ENCODE data around the gene GALM. TPM values are rescaled to one million over a fixed set of nuclear protein-coding genes. Genes with fewer than 3 reads are reported as not detected.

GALM gene
- total RNA-seq, 1 donor from 2014 or later = 2.9 TPM

DNA sequence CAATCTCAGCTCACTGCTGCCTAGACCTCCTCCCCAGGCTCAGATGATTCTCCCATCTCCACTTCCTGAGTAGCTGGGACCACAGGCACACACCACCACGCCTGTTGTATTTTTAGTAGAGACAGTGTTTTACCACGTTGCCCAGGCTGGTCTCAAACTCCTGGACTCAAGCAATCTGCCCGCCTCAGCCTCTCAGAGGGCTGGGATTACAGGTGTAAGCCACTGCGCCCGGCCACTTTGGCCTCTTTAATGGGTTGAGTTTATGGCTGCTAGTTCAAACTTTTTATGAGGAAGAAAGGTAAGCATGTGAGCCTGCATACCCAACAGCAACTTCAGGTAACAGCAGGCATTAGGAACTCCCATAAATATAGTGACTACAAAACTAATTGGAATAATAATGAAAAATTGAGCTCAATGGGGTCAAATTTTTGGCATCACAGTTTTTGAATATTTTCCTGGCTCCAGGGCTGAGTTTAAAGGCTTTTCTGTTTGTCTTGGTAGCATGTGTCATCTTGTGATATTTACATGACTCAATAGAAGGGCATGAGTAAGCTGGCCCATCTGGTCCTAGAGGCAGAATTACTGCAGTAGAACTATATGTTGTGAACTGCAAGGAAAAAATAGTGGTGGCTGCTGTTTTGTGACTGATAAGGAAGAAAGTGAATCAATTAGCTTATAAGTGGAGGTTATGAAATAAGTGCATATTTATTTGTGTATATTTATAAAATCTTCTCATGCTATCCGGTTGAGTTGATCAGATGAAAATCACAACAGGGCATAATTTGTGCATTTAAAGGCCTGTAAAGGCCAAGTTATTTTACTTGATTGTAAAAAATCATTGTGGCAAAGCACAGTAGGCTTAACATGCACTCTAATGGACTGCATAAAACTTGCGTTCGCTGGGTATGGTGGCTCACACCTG, 24.8 kb downstream of the GALM start:
- Mint-ChIP-seq H3K27ac (ENCODE audit: unreplicated experiment) (peak overlapping the region; percentile 79), H3K36me3 (ENCODE audit: unreplicated experiment) (peaks cover 2% of the 10 kb centered on the region), H3K4me1 (ENCODE audit: unreplicated experiment) (peaks cover 26% of the 10 kb centered on the region)

DNA sequence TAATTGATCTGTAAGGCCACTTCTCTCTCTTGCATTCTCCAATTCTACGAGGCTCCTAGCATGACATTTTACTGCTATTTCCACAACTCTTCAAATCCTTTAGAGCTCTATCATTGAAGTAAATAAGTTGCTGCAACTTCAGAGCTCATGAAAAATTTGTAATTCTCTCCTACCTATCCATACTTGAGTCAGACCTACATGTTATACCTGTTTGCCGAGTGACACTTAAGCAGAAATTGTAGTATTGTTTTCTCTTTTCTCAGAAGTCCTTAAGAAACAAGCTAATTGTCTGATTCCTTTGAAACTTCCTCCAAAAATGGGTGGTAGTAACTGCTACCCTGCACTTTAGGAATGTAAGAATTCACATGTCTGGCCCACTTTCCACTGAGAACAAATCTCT, 26.1 kb downstream of the GALM start:
- no peak for DNase-seq (ENCODE audit: extremely low spot score, unreplicated experiment)
- Mint-ChIP-seq H3K9me3 (ENCODE audit: unreplicated experiment) (no peaks in the 10 kb centered on the region), H3K27ac (ENCODE audit: unreplicated experiment) (no peak overlapping the region), H3K27me3 (ENCODE audit: unreplicated experiment) (no peaks in the 10 kb centered on the region), H3K4me1 (ENCODE audit: unreplicated experiment) (peaks cover 20% of the 10 kb centered on the region), H3K4me3 (ENCODE audit: unreplicated experiment) (no peak overlapping the region), H3K36me3 (ENCODE audit: unreplicated experiment) (peaks cover 2% of the 10 kb centered on the region)
- TF ChIP-seq, protein P1, sequence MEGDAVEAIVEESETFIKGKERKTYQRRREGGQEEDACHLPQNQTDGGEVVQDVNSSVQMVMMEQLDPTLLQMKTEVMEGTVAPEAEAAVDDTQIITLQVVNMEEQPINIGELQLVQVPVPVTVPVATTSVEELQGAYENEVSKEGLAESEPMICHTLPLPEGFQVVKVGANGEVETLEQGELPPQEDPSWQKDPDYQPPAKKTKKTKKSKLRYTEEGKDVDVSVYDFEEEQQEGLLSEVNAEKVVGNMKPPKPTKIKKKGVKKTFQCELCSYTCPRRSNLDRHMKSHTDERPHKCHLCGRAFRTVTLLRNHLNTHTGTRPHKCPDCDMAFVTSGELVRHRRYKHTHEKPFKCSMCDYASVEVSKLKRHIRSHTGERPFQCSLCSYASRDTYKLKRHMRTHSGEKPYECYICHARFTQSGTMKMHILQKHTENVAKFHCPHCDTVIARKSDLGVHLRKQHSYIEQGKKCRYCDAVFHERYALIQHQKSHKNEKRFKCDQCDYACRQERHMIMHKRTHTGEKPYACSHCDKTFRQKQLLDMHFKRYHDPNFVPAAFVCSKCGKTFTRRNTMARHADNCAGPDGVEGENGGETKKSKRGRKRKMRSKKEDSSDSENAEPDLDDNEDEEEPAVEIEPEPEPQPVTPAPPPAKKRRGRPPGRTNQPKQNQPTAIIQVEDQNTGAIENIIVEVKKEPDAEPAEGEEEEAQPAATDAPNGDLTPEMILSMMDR (IDR thresholded peaks at IDR 0.05) = no peak

More for the DNA sequence above, 24.8 kb downstream of the GALM start:
- Mint-ChIP-seq H3K27me3 (ENCODE audit: unreplicated experiment) (no peaks in the 10 kb centered on the region), H3K9me3 (ENCODE audit: unreplicated experiment) (no peaks in the 10 kb centered on the region), H3K4me3 (ENCODE audit: unreplicated experiment) (no peak overlapping the region)
- DNase-seq (ENCODE audit: extremely low spot score, unreplicated experiment) = no peak
- TF ChIP-seq, protein P1 (IDR thresholded peaks at IDR 0.05) = no peak

- Mint-ChIP-seq H3K36me3 (ENCODE audit: unreplicated experiment) (peaks cover 2% of the 10 kb centered on the region), H3K4me1 (ENCODE audit: unreplicated experiment) (peaks cover 20% of the 10 kb centered on the region), H3K27me3 (ENCODE audit: unreplicated experiment) (no peaks in the 10 kb centered on the region), H3K27ac (ENCODE audit: unreplicated experiment) (no peak overlapping the region), H3K9me3 (ENCODE audit: unreplicated experiment) (no peaks in the 10 kb centered on the region), H3K4me3 (ENCODE audit: unreplicated experiment) (no peak overlapping the region)
- TF ChIP-seq, protein P1 (IDR thresholded peaks at IDR 0.05) = no peak
- DNase-seq (ENCODE audit: extremely low spot score, unreplicated experiment) = no peak
Measured at GRCh38 chr2:38692636-38693318, 26.9 kb downstream of the GALM start.

DNA sequence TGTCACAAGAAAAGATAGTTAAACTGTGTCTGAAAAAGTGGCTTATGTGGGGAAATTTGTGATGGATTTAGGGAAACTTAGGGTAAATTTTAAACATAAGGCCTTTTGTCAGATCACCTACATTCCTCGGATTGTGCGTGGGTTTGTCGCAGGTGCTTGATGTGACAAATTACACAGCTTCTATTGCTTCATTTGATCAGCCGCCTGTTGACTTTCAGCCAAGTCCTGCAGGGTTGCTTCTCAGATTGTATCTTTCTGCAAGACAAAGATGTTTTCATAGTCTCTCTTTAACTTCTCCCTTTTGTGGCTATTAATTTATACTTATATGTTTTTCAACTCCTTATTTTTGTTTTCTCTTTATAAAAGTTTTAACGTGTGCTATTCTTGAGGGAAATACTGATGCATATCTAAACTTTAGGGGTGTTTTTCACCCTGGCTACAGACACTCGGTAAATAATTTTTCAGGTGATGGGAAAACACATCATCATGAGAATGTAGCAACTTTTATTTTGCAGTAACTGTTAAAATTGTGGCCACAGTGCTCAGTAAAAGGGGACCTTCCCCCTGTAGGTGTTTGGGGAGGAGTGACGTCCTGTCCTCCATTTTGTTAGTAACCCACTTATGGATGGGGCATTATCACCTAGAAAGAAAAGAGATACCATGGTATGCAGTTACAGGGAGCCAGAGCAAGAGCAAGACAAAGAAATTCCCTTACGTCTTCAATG, 31.4 kb downstream of the GALM start:
- Mint-ChIP-seq H3K36me3 (ENCODE audit: unreplicated experiment) (no peaks in the 10 kb centered on the region), H3K27me3 (ENCODE audit: unreplicated experiment) (no peaks in the 10 kb centered on the region), H3K4me3 (ENCODE audit: unreplicated experiment) (no peak overlapping the region), H3K27ac (ENCODE audit: unreplicated experiment) (no peak overlapping the region), H3K4me1 (ENCODE audit: unreplicated experiment) (peaks cover 1% of the 10 kb centered on the region), H3K9me3 (ENCODE audit: unreplicated experiment) (no peaks in the 10 kb centered on the region)
- TF ChIP-seq, protein P1 (IDR thresholded peaks at IDR 0.05) = no peak
- DNase-seq (ENCODE audit: extremely low spot score, unreplicated experiment) = no peak

Data from osteocyte (in vitro differentiated cells).